Brain microvascular endothelial cell (primary cell): Measurements from ENCODE around the gene PUS10.
"Not testable (repeated sequence)": the region's sequence is repeated elsewhere in the genome, so short reads cannot be mapped to it uniquely, and the experiment has no call there.

Experiments
- DNase-seq: peaks from one replicate; pipeline ENCODE4 v3.0.0-alpha.2; 2020
- H3K27ac ChIP-seq: fragments of 250-450 bp; sonication (Bioruptor Pico); 2 replicates; pipeline ENCODE4 v1.5.1; 2020; ENCODE audit warnings: mild to moderate bottlenecking, moderate library complexity
- H3K27me3 ChIP-seq: fragments of 250-450 bp; sonication (Bioruptor Pico); replicated peaks from 2 replicates; pipeline ENCODE4 v1.5.1; 2020; ENCODE audit warnings: mild to moderate bottlenecking
- H3K36me3 ChIP-seq: fragments of 250-450 bp; sonication (Bioruptor Pico); replicated peaks from 2 replicates; pipeline ENCODE4 v1.5.1; 2020; ENCODE audit warnings: mild to moderate bottlenecking
- H3K4me3 ChIP-seq: 2 replicates; pipeline ENCODE4 v1.5.1; 2011; ENCODE audit warnings: low read depth, mild to moderate bottlenecking, control low read depth, low read length, moderate library complexity
- CTCF ChIP-seq: IDR thresholded peaks from 2 replicates; pipeline ENCODE4 v1.5.1; 2011; ENCODE audit warnings: low read depth, mild to moderate bottlenecking, moderate library complexity, low read length, control low read depth, inconsistent platforms; ENCODE audit errors: missing control alignments
- in situ Hi-C: cut with HindIII; loops from 2 replicates; pipeline ENCODE4 v1.10.0; 2017; ENCODE audit warnings: low sequenced_read_pairs, low pct_ligation_motif_present

Gene PUS10

GRCh38 chr2:61045999-61046398 lies 27.9 kb upstream of the PUS10 start:
- DNase-seq = no peak
- no peak overlapping the region for H3K27ac ChIP-seq
- TF ChIP-seq CTCF = no peak
- H3K27me3 ChIP-seq = no peaks in the 10 kb centered on the region
- in situ Hi-C loops = no loop called here
- H3K4me3 ChIP-seq = no peak overlapping the region
- peaks cover 16% of the 10 kb centered on the region for H3K36me3 ChIP-seq

DNA sequence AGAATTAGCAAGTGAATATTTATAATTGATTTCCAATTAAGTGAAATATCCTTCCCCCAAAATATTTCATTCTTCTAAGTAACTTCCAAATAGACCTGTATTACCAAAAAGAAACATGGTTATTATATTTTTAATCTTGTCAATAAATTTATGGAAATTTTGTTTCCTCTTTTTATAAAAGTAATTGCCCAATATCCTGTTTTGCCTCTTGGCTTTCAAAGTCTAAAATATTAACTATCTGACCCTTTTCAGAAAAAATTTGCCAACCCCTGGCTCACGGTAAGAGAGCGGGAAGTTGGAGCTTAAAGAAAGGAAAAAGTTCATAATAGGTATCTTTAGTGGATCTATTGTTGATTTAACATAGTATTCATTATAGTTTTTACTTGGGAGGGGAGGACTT lies 27.2 kb upstream of the PUS10 start:
- in situ Hi-C loops = no loop called here
- H3K27ac ChIP-seq = no peak overlapping the region
- no peak overlapping the region for H3K4me3 ChIP-seq
- no peak for DNase-seq
- H3K36me3 ChIP-seq = peaks cover 11% of the 10 kb centered on the region
- no peaks in the 10 kb centered on the region for H3K27me3 ChIP-seq
- TF ChIP-seq CTCF = no peak

- TF ChIP-seq CTCF = no peak
- Histone ChIP-seq H3K36me3 (peaks cover 9% of the 10 kb centered on the region), H3K27ac (no peak overlapping the region), H3K27me3 (no peaks in the 10 kb centered on the region), H3K4me3 (no peak overlapping the region)
- DNase-seq = no peak
- in situ Hi-C loops = no loop called here
Observed at GRCh38 chr2:61044636-61045035, 26.6 kb upstream of the PUS10 start.

GRCh38 chr2:61042807-61043206 lies 24.8 kb upstream of the PUS10 start:
- no peak overlapping the region for H3K4me3 ChIP-seq
- no peak for TF ChIP-seq CTCF
- H3K27ac ChIP-seq = no peak overlapping the region
- in situ Hi-C loops = no loop called here
- no peak for DNase-seq
- no peaks in the 10 kb centered on the region for H3K36me3 ChIP-seq
- H3K27me3 ChIP-seq = no peaks in the 10 kb centered on the region

DNA sequence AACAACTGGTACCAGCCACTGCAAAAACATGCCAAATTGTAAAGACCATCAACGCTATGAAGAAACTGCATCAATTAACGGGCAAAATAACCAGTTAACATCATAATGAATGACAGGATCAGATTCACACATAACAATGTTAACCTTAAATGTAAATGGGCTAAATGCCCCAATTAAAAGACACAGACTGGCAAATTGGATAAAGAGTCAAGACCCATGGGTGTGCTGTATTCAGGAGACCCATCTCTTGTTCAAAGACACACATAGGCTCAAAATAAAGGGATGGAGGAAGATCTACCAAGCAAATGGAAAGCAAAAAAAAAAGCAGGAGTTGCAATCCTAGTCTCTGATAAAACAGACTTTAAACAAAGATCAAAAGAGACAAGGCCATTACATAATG lies 18.6 kb upstream of the PUS10 start:
- H3K27ac ChIP-seq, H3K4me3 ChIP-seq, in situ Hi-C loops, DNase-seq, H3K27me3 ChIP-seq: not testable (repeated sequence)
- H3K36me3 ChIP-seq = peaks cover 25% of the 10 kb centered on the region

DNA sequence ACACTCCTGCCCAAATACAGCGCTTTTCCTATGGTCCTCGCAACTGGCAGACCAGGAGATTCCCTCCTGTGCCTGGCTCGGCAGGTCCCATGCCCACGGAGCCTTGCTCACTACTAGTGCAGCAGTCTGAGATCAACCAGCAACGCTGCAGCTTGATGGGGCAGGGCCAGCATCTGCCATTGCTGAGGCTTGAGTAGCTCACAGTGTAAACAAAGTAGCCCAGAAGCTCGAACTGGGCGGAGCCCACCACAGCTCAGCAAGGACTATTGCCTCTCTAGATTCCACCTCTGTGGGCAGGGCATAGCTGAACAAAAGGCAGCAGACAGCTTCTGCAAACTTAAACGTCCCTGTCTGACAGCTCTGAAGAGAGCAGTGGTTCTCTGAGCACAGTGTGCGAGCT lies 16.5 kb upstream of the PUS10 start:
- peaks cover 29% of the 10 kb centered on the region for H3K36me3 ChIP-seq
- in situ Hi-C loops, DNase-seq, H3K27me3 ChIP-seq, H3K27ac ChIP-seq, H3K4me3 ChIP-seq: not testable (repeated sequence)

GRCh38 chr2:61029533-61029932 lies 11.5 kb upstream of the PUS10 start:
- no peak for TF ChIP-seq CTCF
- Histone ChIP-seq H3K27me3 (no peaks in the 10 kb centered on the region), H3K27ac (no peak overlapping the region), H3K36me3 (peaks cover 25% of the 10 kb centered on the region), H3K4me3 (no peak overlapping the region)
- DNase-seq = no peak
- in situ Hi-C loops = no loop called here
